HEK293T (cell line): ENCODE results near the gene PPAT.

ENCODE experiments used
- ARNT ChIP-seq: fragments of 450-650 bp; IDR thresholded peaks from 2 replicates; pipeline ENCODE4 v1.6.1; 2017; ENCODE audit warnings: mild to moderate bottlenecking
- BHLHE40 ChIP-seq: fragments of 450-650 bp; IDR thresholded peaks from 2 replicates; pipeline ENCODE4 v1.6.1; 2016; ENCODE audit warnings: mild to moderate bottlenecking, moderate library complexity, borderline replicate concordance
- CTBP1 ChIP-seq: fragments of 450-650 bp; IDR thresholded peaks from 2 replicates; pipeline ENCODE4 v1.6.1; 2016; ENCODE audit warnings: borderline replicate concordance
- ELF4 ChIP-seq: fragments of 450-650 bp; IDR thresholded peaks from 2 replicates; pipeline ENCODE4 v1.6.1; 2017; ENCODE audit warnings: antibody characterized with exemption
- FOXA1 ChIP-seq: fragments of 450-650 bp; IDR thresholded peaks from 2 replicates; pipeline ENCODE4 v1.6.1; 2016; ENCODE audit warnings: mild to moderate bottlenecking
- FOXK2 ChIP-seq: fragments of 450-650 bp; IDR thresholded peaks from 2 replicates; pipeline ENCODE4 v1.6.1; 2016; ENCODE audit warnings: mild to moderate bottlenecking
- FOXM1 ChIP-seq: fragments of 450-650 bp; IDR thresholded peaks from 2 replicates; pipeline ENCODE4 v1.6.1; 2017; ENCODE audit warnings: mild to moderate bottlenecking, borderline replicate concordance
- HDGF ChIP-seq: fragments of 450-650 bp; IDR thresholded peaks from 2 replicates; pipeline ENCODE4 v1.6.1; 2017; ENCODE audit warnings: antibody characterized with exemption, borderline replicate concordance
- LEF1 ChIP-seq: fragments of 450-650 bp; IDR thresholded peaks from 2 replicates; pipeline ENCODE4 v1.6.1; 2017; ENCODE audit warnings: mild to moderate bottlenecking, borderline replicate concordance
- NFRKB ChIP-seq: fragments of 450-650 bp; IDR thresholded peaks from 2 replicates; pipeline ENCODE4 v1.6.1; 2016; ENCODE audit warnings: mild to moderate bottlenecking, moderate library complexity
- SP1 ChIP-seq: fragments of 450-650 bp; IDR thresholded peaks from 2 replicates; pipeline ENCODE4 v1.6.1; 2017

DNA sequence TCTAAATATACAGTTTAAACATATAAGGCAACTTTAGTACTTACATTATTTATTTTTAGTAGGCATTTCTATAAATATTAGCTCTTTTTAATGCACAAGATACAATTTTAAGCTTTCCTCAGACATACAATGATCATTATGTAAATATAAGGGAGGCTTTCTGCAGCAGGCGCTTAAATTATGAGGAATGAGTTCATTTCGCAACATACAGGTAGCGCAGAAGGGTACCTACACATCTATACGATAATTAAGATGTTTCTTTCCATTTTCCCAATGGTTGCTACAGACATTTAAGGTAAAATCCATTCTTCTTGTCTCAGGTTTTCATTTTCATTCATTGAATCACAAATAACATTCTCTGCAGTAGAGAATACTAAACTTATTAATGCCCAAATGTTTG is 49.3 kb downstream of the PPAT start:
- TF ChIP-seq HDGF (no peak), CTBP1 (no peak), FOXK2 (no peak), FOXA1 (no peak), NFRKB (no peak), BHLHE40 (no peak), FOXM1 (no peak), ELF4 (no peak), ARNT (no peak), SP1 (no peak), LEF1 (no peak)
